Brain microvascular endothelial cell (primary cell): ENCODE measurements around the gene TCN2.
"Not testable (repeated sequence)": the region's sequence is repeated elsewhere in the genome, so short reads cannot be mapped to it uniquely, and the experiment has no call there.

Experiments
- DNase-seq: peaks from one replicate; pipeline ENCODE4 v3.0.0-alpha.2; 2020
- H3K27ac ChIP-seq: fragments of 250-450 bp; sonication (Bioruptor Pico); 2 replicates; pipeline ENCODE4 v1.5.1; 2020; ENCODE audit warnings: mild to moderate bottlenecking, moderate library complexity
- H3K27me3 ChIP-seq: fragments of 250-450 bp; sonication (Bioruptor Pico); replicated peaks from 2 replicates; pipeline ENCODE4 v1.5.1; 2020; ENCODE audit warnings: mild to moderate bottlenecking
- H3K36me3 ChIP-seq: fragments of 250-450 bp; sonication (Bioruptor Pico); replicated peaks from 2 replicates; pipeline ENCODE4 v1.5.1; 2020; ENCODE audit warnings: mild to moderate bottlenecking
- H3K4me3 ChIP-seq: 2 replicates; pipeline ENCODE4 v1.5.1; 2011; ENCODE audit warnings: low read depth, mild to moderate bottlenecking, control low read depth, low read length, moderate library complexity
- in situ Hi-C: cut with HindIII; loops from 2 replicates; pipeline ENCODE4 v1.10.0; 2017; ENCODE audit warnings: low sequenced_read_pairs, low pct_ligation_motif_present
- TF ChIP-seq, protein P1 (sequence below): IDR thresholded peaks from 2 replicates; pipeline ENCODE4 v1.5.1; 2011; ENCODE audit warnings: low read depth, mild to moderate bottlenecking, moderate library complexity, low read length, control low read depth, inconsistent platforms; ENCODE audit errors: missing control alignments

TCN2 gene

GRCh38 chr22:30606455-30607299, at the start of gene TCN2:
TSS of gene TCN2 (plus strand) at chr22:30607174. CDS start at chr22:30607332, 158 bp downstream.
- in situ Hi-C loops = no loop called here
- Histone ChIP-seq H3K27me3 (no peaks in the 10 kb centered on the region), H3K4me3 (peak within 1 kb of the TSS; percentile 68), H3K36me3 (no peaks in the 10 kb centered on the region), H3K27ac (peak within 1 kb of the TSS; percentile 69)
- peak; percentile 68 for DNase-seq
- TF ChIP-seq, protein P1, sequence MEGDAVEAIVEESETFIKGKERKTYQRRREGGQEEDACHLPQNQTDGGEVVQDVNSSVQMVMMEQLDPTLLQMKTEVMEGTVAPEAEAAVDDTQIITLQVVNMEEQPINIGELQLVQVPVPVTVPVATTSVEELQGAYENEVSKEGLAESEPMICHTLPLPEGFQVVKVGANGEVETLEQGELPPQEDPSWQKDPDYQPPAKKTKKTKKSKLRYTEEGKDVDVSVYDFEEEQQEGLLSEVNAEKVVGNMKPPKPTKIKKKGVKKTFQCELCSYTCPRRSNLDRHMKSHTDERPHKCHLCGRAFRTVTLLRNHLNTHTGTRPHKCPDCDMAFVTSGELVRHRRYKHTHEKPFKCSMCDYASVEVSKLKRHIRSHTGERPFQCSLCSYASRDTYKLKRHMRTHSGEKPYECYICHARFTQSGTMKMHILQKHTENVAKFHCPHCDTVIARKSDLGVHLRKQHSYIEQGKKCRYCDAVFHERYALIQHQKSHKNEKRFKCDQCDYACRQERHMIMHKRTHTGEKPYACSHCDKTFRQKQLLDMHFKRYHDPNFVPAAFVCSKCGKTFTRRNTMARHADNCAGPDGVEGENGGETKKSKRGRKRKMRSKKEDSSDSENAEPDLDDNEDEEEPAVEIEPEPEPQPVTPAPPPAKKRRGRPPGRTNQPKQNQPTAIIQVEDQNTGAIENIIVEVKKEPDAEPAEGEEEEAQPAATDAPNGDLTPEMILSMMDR = no peak

DNA sequence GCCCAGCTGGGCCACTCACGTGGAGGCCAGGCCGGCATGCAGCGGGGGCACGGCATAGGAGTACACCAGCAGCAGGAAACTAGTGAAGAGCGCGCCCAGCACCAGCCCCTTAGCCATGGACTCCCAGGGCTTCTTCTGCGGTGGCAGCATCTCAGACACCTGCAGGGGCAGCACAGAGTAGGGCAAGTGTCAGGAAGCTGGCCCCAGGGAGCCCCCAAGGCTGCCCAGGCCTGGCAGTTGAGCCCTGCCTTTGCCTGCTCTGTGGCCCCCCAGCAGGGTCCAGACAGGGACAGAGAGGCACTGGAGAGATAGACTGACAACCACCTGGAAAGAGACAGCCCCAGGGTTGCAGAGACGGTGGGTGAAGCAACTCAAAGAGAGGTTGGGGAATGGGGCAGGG, 49.7 kb upstream of the TCN2 start:
- Histone ChIP-seq H3K4me3 (no peak overlapping the region), H3K27ac (no peak overlapping the region), H3K36me3 (no peaks in the 10 kb centered on the region), H3K27me3 (no peaks in the 10 kb centered on the region)
- TF ChIP-seq, protein P1 = peak; percentile 14
- no peak for DNase-seq
- in situ Hi-C loops = no loop called here

DNA sequence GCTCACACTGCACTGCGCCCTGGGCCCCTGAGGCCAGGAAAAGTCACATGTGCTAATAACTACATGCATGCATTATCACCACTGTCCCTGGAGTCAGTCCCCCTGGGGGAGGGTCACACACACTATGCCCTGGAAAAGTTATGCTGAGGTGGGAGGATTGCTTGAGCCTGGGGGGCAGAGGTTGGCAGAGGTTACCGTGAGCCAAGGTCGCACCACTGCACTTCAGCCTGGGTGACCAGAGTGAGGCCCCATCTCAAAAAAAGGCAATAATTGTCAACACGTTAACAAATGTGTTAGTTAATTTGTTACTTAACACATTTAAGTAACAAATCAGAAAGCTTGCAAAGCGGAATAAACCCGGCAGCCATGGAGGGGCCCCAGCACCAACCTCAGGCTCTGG, 47.1 kb upstream of the TCN2 start:
- Histone ChIP-seq H3K36me3 (no peaks in the 10 kb centered on the region), H3K4me3 (no peak overlapping the region), H3K27ac (no peak overlapping the region), H3K27me3 (no peaks in the 10 kb centered on the region)
- TF ChIP-seq, protein P1 = no peak
- in situ Hi-C loops = no loop called here
- DNase-seq = no peak

- TF ChIP-seq, protein P1 = peak; percentile 32
- H3K4me3 ChIP-seq, in situ Hi-C loops, H3K27ac ChIP-seq, DNase-seq, H3K36me3 ChIP-seq, H3K27me3 ChIP-seq: not testable (repeated sequence)
These were observed 46.3 kb upstream of the TCN2 start for GRCh38 chr22:30560643-30561202.

DNA sequence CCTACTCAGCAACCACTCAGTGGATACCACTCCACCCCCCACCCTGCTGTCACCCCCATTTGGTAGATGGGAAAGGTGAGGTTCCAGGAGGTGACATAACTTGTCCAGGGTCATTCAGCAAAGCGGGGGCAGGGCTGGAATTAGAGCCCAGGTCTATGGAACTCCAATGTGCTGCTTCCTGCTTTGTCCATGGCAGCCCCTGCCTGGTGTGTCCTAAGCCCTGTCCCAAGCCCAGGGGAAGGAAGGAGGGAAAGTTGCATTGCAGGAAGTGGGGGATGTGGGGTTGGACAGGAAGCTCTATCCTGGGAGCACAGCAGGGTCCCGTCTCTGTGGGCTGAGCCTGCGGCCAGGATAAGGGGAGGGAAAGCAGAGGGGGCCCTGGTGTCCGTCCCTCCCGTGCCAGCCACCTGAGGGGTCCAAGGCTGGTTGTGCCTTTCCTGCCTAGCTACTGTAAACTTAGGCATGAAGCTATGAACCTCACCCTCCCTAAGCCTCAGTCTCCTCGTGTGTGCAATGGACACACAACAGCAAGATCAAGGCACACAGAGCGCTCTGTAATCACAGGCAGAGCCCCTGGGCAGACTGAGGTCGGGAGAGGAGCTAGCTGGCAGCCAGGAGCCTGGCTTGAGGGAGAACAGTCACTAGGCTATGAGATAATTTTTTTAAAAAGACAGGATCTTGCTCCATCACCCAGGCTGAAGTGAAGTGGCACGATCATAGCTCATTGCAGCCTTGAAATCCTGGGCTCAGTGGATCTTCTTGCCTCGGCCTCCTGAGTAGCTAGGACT, 45.4 kb upstream of the TCN2 start:
- no peak for DNase-seq
- Histone ChIP-seq H3K4me3 (no peak overlapping the region), H3K27ac (no peak overlapping the region), H3K36me3 (no peaks in the 10 kb centered on the region), H3K27me3 (no peaks in the 10 kb centered on the region)
- in situ Hi-C loops = no loop called here
- TF ChIP-seq, protein P1 = no peak
